ENCODE data around the gene ROCK2. TPM values are rescaled to one million over a fixed set of nuclear protein-coding genes. Genes with fewer than 3 reads are reported as not detected.

Gene ROCK2
- total RNA-seq = 36.7 and 38.8 TPM in 2 replicates

GRCh38 chr2:11344342-11344955, at the start of gene ROCK2:
ROCK2 (minus strand) TSS chr2:11344636; CDS start chr2:11344136, 500 bp downstream.

DNA sequence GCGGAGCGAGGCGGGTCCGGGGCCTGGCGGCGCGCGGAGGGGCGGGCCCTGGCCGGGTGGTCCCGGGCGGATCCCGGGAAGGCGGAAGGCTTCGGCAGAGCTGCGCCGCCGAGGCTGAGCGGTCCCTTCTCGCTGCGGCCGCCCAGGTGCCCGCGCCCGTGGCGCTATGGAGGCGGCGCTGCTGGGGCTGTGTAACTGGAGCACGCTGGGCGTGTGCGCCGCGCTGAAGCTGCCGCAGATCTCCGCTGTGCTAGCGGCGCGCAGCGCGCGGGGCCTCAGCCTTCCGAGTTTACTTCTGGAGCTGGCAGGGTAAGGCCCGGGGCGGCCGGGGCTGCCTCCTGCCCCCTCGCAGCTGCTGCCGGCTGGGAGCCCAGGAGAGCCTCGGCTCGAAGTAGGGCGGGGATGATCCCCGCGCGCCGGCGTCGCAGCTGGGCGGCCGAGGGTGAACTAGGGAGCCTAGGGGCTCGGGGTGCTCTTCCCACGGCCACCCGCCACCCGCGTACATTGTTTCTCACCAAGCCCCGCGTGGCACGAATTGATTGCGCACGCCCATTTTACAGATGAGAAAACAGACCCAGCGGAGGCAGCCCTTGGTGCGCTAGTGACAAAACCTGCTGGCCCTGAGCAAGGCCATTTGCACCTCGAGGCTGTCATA, 188.9 kb downstream of the ROCK2 start, which contains the start of gene SLC66A3:
TSS of gene SLC66A3 (plus strand) at position 87 of the 655 bp plus-strand sequence. CDS start at position 167, 80 bp downstream.

Other genes with a start within 250 kb of the ROCK2 start
- 40.7 and 50.7 TPM in 2 replicates for gene SLC66A3, start 189.2 kb downstream of the ROCK2 start, total RNA-seq
- 7.4 and 9.4 TPM in 2 replicates for gene E2F6, start 121.5 kb upstream of the ROCK2 start, total RNA-seq
- gene GREB1, start 189.4 kb upstream of the ROCK2 start, total RNA-seq = 0.47 and 0.60 TPM in 2 replicates